ENCODE results near the gene ARL5C. TPM values are rescaled to one million over a fixed set of nuclear protein-coding genes. Genes with fewer than 3 reads are reported as not detected.
"Not testable (repeated sequence)": the region's sequence is repeated elsewhere in the genome, so short reads cannot be mapped to it uniquely, and the experiment has no call there.

ARL5C gene
- total RNA-seq, 4 donors from 2014 or later = not detected

- no peak for TF ChIP-seq CTCF (IDR thresholded peaks at IDR 0.05)
- no peak for TF ChIP-seq POLR2A (IDR thresholded peaks at IDR 0.05)
Measured at GRCh38 chr17:39169518-39169917, 3.6 kb upstream of the ARL5C start.

GRCh38 chr17:39169101-39169500, 3.1 kb upstream of the ARL5C start:
- intact Hi-C loops (cut with DNase I) = loop anchor here (10.0 kb wide), 1 partner anchor 76 kb away; no protein-coding TSS in a partner anchor
- Histone ChIP-seq H3K4me3 (replicated peaks in 1 of 3) (no peak overlapping the region), H3K27me3 (peaks cover 4% of the 10 kb centered on the region), H3K9me3 (no peaks in the 10 kb centered on the region), H3K27ac (no peak overlapping the region), H3K4me1 (peaks cover 9 to 16% of the 10 kb centered on the region in 2 donors), H3K36me3 (no peaks in the 10 kb centered on the region)
- DNase-seq = no peak
- 86 to 89% methylated on average over 14 of the region's 14 CpGs for WGBS, 2 donors
- TF ChIP-seq POLR2A (IDR thresholded peaks at IDR 0.05) (no peak), CTCF (IDR thresholded peaks at IDR 0.05) (no peak)

More at GRCh38 chr17:39169518-39169917, 3.6 kb upstream of the ARL5C start:
- Histone ChIP-seq H3K27ac (no peak overlapping the region), H3K4me1 (peaks cover 5 to 12% of the 10 kb centered on the region in 2 donors), H3K27me3 (peaks cover 4% of the 10 kb centered on the region), H3K36me3 (no peaks in the 10 kb centered on the region), H3K9me3 (no peaks in the 10 kb centered on the region), H3K4me3 (replicated peaks in 1 of 3) (no peak overlapping the region)
- no peak for DNase-seq
- WGBS, 2 donors = 83 to 84% methylated on average over 3 of the region's 3 CpGs
- intact Hi-C loops (cut with DNase I) = loop anchor here (10.0 kb wide), 1 partner anchor 75 kb away; no protein-coding TSS in a partner anchor

- not testable (repeated sequence) for H3K27ac ChIP-seq; H3K36me3 ChIP-seq; H3K9me3 ChIP-seq; DNase-seq; H3K27me3 ChIP-seq; H3K4me3 ChIP-seq (replicated peaks in 1 of 3)
- intact Hi-C loops (cut with DNase I) = loop anchor here (10.0 kb wide), 1 partner anchor 76 kb away; no protein-coding TSS in a partner anchor
- 95 to 99% methylated on average over 10 of the region's 10 CpGs for WGBS, 2 donors
- H3K4me1 ChIP-seq = peaks cover 9 to 19% of the 10 kb centered on the region in 2 donors
Measured at GRCh38 chr17:39168503-39168902, 2.5 kb upstream of the ARL5C start.

- H3K4me1 ChIP-seq = peaks cover 9 to 19% of the 10 kb centered on the region in 2 donors
- no peak for DNase-seq
- 66 to 71% methylated on average over 2 of the region's 2 CpGs for WGBS, 2 donors
- TF ChIP-seq POLR2A (IDR thresholded peaks at IDR 0.05) = no peak
- no peak for TF ChIP-seq CTCF (IDR thresholded peaks at IDR 0.05)
- no peak overlapping the region for H3K4me3 ChIP-seq (replicated peaks in 1 of 3)
- no peak overlapping the region for H3K27ac ChIP-seq
- no peaks in the 10 kb centered on the region for H3K9me3 ChIP-seq
- peaks cover 4% of the 10 kb centered on the region for H3K27me3 ChIP-seq
- H3K36me3 ChIP-seq = no peaks in the 10 kb centered on the region
- intact Hi-C loops (cut with DNase I) = loop anchor here (10.0 kb wide), 1 partner anchor 77 kb away; no protein-coding TSS in a partner anchor
Measured at GRCh38 chr17:39167476-39167875, 1.5 kb upstream of the ARL5C start.

GRCh38 chr17:39166437-39167335, 725 bp upstream of the ARL5C start:
- Histone ChIP-seq H3K4me1 (peaks cover 9 to 13% of the 10 kb centered on the region in 2 donors), H3K27me3 (peaks cover 4% of the 10 kb centered on the region), H3K9me3 (no peaks in the 10 kb centered on the region), H3K27ac (no peak overlapping the region), H3K4me3 (replicated peaks in 1 of 3) (no peak overlapping the region), H3K36me3 (no peaks in the 10 kb centered on the region)
- no peak for TF ChIP-seq CTCF (IDR thresholded peaks at IDR 0.05)
- no peak for TF ChIP-seq POLR2A (IDR thresholded peaks at IDR 0.05)
- 75 to 84% methylated on average over 7 of the region's 7 CpGs for WGBS, 2 donors
- DNase-seq = no peak
- intact Hi-C loops (cut with DNase I) = loop anchor here (10.0 kb wide), 1 partner anchor 78 kb away; no protein-coding TSS in a partner anchor

Data from thyroid gland (tissue), 4 donors.